Upper lobe of left lung (tissue), 4 donors: Measurements from ENCODE around the gene ACTN1.

Experiments
- CTCF ChIP-seq, 6 experiments: fragments of 450-650 bp in 4 of 6; fragments of 200-600 bp in 2 of 6; sonication (generic) in 2 of 6; IDR thresholded peaks; one replicate each; pipeline ENCODE4 v1.5.1; 2016 to 2019; ENCODE audit warnings: antibody characterized with exemption in 6 of 6
- EP300 ChIP-seq, 4 donors: sonication (generic); formaldehyde crosslinking; IDR thresholded peaks; one replicate each; pipeline ENCODE4 v1.5.1; 2017; ENCODE audit warnings: antibody characterized with exemption in 4 of 4, control low read depth in 2 of 4
- POLR2A ChIP-seq, 4 donors: fragments of 450-650 bp; IDR thresholded peaks; one replicate each; pipeline ENCODE4 v1.5.1; 2016 to 2017; ENCODE audit warnings: antibody characterized with exemption in 4 of 4, mild to moderate bottlenecking in 2 of 4

- TF ChIP-seq CTCF (IDR thresholded peaks at IDR 0.05) (peak in 3 of 6 experiments; percentile 21 to 52 (median 29)), POLR2A (IDR thresholded peaks at IDR 0.05) (no peak), EP300 (IDR thresholded peaks at IDR 0.05) (peak in 1 of 4 donors; percentile 58)
Measured at GRCh38 chr14:68937471-68938270, 41.4 kb downstream of the ACTN1 start.
